Large intestine (tissue), 3 donors: ENCODE results near the gene SETD5. TPM values are rescaled to one million over a fixed set of nuclear protein-coding genes. Genes with fewer than 3 reads are reported as not detected.

Experiments used
- DNase-seq, 2 donors: peaks; one replicate each; pipeline versions ENCODE4 v3.0.0 to v3.0.0-alpha.2; 2013
- H3K27ac ChIP-seq: one replicate; pipeline ENCODE4 v1.5.1; 2013; ENCODE audit warnings: low read length
- H3K27me3 ChIP-seq: 2 replicates; pipeline ENCODE4 v1.6.1; 2013; ENCODE audit warnings: low read length; ENCODE audit not compliant: control insufficient read depth, insufficient read depth
- H3K36me3 ChIP-seq: 2 replicates; pipeline ENCODE4 v1.6.1; 2013; ENCODE audit warnings: low read length; ENCODE audit not compliant: control insufficient read depth, insufficient read depth
- H3K4me1 ChIP-seq: one replicate; pipeline ENCODE4 v1.6.1; 2013; ENCODE audit warnings: low read length; ENCODE audit not compliant: control insufficient read depth, insufficient read depth
- H3K4me3 ChIP-seq: one replicate; pipeline ENCODE4 v1.5.1; 2013; ENCODE audit warnings: low read length
- H3K9me3 ChIP-seq: one replicate; pipeline ENCODE4 v1.6.1; 2013; ENCODE audit warnings: mild to moderate bottlenecking, low read depth, low read length, moderate library complexity; ENCODE audit not compliant: control insufficient read depth
- WGBS: methylation state at CpG from one replicate; pipeline ENCODE4 v1.1.5; 2013; ENCODE audit warnings: low lambda C conversion rate; ENCODE audit not compliant: insufficient coverage; 5-methylcytosine and 5-hydroxymethylcytosine counted together
- polyA plus RNA-seq: library from polyadenylated mRNA; unstranded; fragments of 120-200 nt; gene quantifications from one replicate; pipeline ENCODE4 v1.2.1, GENCODE V29; 2013

SETD5 gene
- polyA plus RNA-seq, 1 donor, result 102 TPM

- WGBS, result no CpG with 5 or more reads among the region's 2 CpGs
- Histone ChIP-seq H3K4me3 (peak overlapping the region; percentile 95), H3K9me3 (no peaks in the 10 kb centered on the region), H3K27me3 (no peaks in the 10 kb centered on the region), H3K36me3 (peaks cover 6% of the 10 kb centered on the region), H3K27ac (peak overlapping the region; percentile 99), H3K4me1 (peaks cover 43% of the 10 kb centered on the region)
- no peak for DNase-seq
Observed at GRCh38 chr3:9399337-9399703, 1.9 kb downstream of the SETD5 start.

- no peaks in the 10 kb centered on the region for H3K9me3 ChIP-seq
- WGBS, result no CpG with 5 or more reads among the region's 3 CpGs
- H3K27ac ChIP-seq, result peak overlapping the region; percentile 99
- H3K36me3 ChIP-seq, result peaks cover 2% of the 10 kb centered on the region
- peak; percentile 79 to 88 for DNase-seq
- peaks cover 44% of the 10 kb centered on the region for H3K4me1 ChIP-seq
- H3K4me3 ChIP-seq, result peak overlapping the region; percentile 95
- no peaks in the 10 kb centered on the region for H3K27me3 ChIP-seq
Observed at GRCh38 chr3:9399746-9400145, 2.3 kb downstream of the SETD5 start.

GRCh38 chr3:9400616-9401015 is 3.2 kb downstream of the SETD5 start:
- Histone ChIP-seq H3K4me1 (peaks cover 41% of the 10 kb centered on the region), H3K27ac (peak overlapping the region; percentile 99), H3K27me3 (no peaks in the 10 kb centered on the region), H3K36me3 (no peaks in the 10 kb centered on the region), H3K9me3 (no peaks in the 10 kb centered on the region), H3K4me3 (no peak overlapping the region)
- WGBS, result 20% methylated on average over 1 of the region's 3 CpGs
- no peak for DNase-seq

- DNase-seq, result no peak
- no peaks in the 10 kb centered on the region for H3K36me3 ChIP-seq
- WGBS, result no CpG with 5 or more reads among the region's 4 CpGs
- peaks cover 43% of the 10 kb centered on the region for H3K4me1 ChIP-seq
- H3K27me3 ChIP-seq, result no peaks in the 10 kb centered on the region
- H3K4me3 ChIP-seq, result no peak overlapping the region
- H3K9me3 ChIP-seq, result no peaks in the 10 kb centered on the region
- peak overlapping the region; percentile 53 for H3K27ac ChIP-seq
Observed at GRCh38 chr3:9401986-9402385, 4.6 kb downstream of the SETD5 start.

- H3K9me3 ChIP-seq, result no peaks in the 10 kb centered on the region
- peak; percentile 68 to 82 for DNase-seq
- no peaks in the 10 kb centered on the region for H3K27me3 ChIP-seq
- no CpG with 5 or more reads among the region's 3 CpGs for WGBS
- peak overlapping the region; percentile 53 for H3K27ac ChIP-seq
- peaks cover 43% of the 10 kb centered on the region for H3K4me1 ChIP-seq
- no peaks in the 10 kb centered on the region for H3K36me3 ChIP-seq
- no peak overlapping the region for H3K4me3 ChIP-seq
Observed at GRCh38 chr3:9402410-9403228, 5.2 kb downstream of the SETD5 start.

GRCh38 chr3:9403463-9403862 is 6.0 kb downstream of the SETD5 start:
- H3K4me3 ChIP-seq, result no peak overlapping the region
- no CpG with 5 or more reads among the region's 2 CpGs for WGBS
- DNase-seq, result no peak
- H3K9me3 ChIP-seq, result no peaks in the 10 kb centered on the region
- no peak overlapping the region for H3K27ac ChIP-seq
- no peaks in the 10 kb centered on the region for H3K36me3 ChIP-seq
- no peaks in the 10 kb centered on the region for H3K27me3 ChIP-seq
- H3K4me1 ChIP-seq, result peaks cover 43% of the 10 kb centered on the region

- no peaks in the 10 kb centered on the region for H3K27me3 ChIP-seq
- H3K36me3 ChIP-seq, result no peaks in the 10 kb centered on the region
- peak overlapping the region; percentile 48 for H3K27ac ChIP-seq
- DNase-seq, result peak in 1 of 2 donors; percentile 43
- H3K9me3 ChIP-seq, result no peaks in the 10 kb centered on the region
- WGBS, result no CpG with 5 or more reads among the region's 1 CpG
- H3K4me3 ChIP-seq, result no peak overlapping the region
- H3K4me1 ChIP-seq, result peaks cover 43% of the 10 kb centered on the region
Observed at GRCh38 chr3:9404680-9405079, 7.3 kb downstream of the SETD5 start.

- H3K4me3 ChIP-seq, result no peak overlapping the region
- H3K36me3 ChIP-seq, result no peaks in the 10 kb centered on the region
- WGBS, result 11% methylated on average over 1 of the region's 3 CpGs
- H3K27me3 ChIP-seq, result no peaks in the 10 kb centered on the region
- peak overlapping the region; percentile 48 for H3K27ac ChIP-seq
- peak in 1 of 2 donors; percentile 37 for DNase-seq
- H3K9me3 ChIP-seq, result no peaks in the 10 kb centered on the region
- H3K4me1 ChIP-seq, result peaks cover 37% of the 10 kb centered on the region
Observed at GRCh38 chr3:9405756-9406155, 8.3 kb downstream of the SETD5 start.

GRCh38 chr3:9406856-9407626 is 9.6 kb downstream of the SETD5 start:
- no peak overlapping the region for H3K27ac ChIP-seq
- DNase-seq, result no peak
- peaks cover 28% of the 10 kb centered on the region for H3K4me1 ChIP-seq
- 100% methylated on average over 1 of the region's 7 CpGs for WGBS
- no peaks in the 10 kb centered on the region for H3K27me3 ChIP-seq
- no peaks in the 10 kb centered on the region for H3K9me3 ChIP-seq
- H3K36me3 ChIP-seq, result no peaks in the 10 kb centered on the region
- no peak overlapping the region for H3K4me3 ChIP-seq

GRCh38 chr3:9408061-9408460 is 10.6 kb downstream of the SETD5 start:
- H3K9me3 ChIP-seq, result no peaks in the 10 kb centered on the region
- H3K4me3 ChIP-seq, result no peak overlapping the region
- 100% methylated on average over 1 of the region's 6 CpGs for WGBS
- H3K4me1 ChIP-seq, result peaks cover 21% of the 10 kb centered on the region
- no peaks in the 10 kb centered on the region for H3K27me3 ChIP-seq
- no peaks in the 10 kb centered on the region for H3K36me3 ChIP-seq
- H3K27ac ChIP-seq, result no peak overlapping the region
- no peak for DNase-seq
